ENCODE results near the gene SEMA5A. TPM values are rescaled to one million over a fixed set of nuclear protein-coding genes. Genes with fewer than 3 reads are reported as not detected.

The SEMA5A gene
- total RNA-seq, 1 donor from 2014 or later, result 0.51 TPM

DNA sequence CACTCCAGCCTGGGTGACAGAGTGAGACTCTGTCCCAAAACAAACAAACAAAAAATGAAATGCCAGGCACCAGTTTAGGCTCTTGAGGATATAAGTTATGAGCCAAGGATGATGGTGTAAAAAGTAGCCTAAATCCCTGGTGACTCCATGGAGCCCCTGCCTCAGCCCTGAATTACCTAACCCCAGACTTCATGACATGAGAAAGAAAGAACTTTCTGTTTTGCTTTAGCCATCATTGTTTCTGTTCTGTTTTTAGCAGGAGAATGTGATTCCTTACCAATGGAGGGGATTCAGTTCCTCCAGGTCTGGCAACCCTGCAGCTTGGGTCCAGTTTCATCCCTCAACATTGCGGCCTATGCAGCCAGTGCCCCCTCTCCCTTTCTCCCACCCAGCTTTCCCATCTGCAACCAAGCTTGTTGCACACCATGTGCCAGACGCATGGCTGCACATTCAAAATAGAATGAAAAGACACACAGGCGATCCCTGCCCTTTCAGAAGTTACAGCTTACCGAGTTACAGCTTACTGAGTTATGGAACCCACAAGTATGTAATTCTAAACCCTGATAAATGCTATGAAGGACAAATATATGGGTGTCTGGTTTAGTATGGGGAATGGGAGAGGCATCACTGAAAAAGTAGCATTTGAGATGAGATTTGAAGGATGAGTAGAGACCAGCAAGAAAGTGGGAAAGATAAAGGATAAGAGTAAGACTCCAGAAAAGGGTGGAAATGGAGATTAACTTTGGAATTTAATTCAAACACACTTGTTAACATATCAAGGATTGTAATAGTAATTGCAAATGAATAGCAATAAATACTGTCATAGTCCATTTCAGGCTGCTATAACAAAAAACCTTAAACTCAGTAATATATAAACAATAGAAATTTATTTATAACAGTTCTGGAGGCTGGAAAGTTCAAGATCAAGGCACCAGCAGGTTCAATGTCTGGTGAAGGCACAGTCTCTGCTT is 6.0 kb upstream of the SEMA5A start:
- no peak overlapping the region for H3K27ac Mint-ChIP-seq (ENCODE audit: unreplicated experiment)
- H3K27me3 Mint-ChIP-seq (ENCODE audit: unreplicated experiment), result peaks cover 4% of the 10 kb centered on the region
- H3K36me3 Mint-ChIP-seq (ENCODE audit: unreplicated experiment), result no peaks in the 10 kb centered on the region
- no peaks in the 10 kb centered on the region for H3K9me3 Mint-ChIP-seq (ENCODE audit: unreplicated experiment)
- H3K4me3 Mint-ChIP-seq (ENCODE audit: unreplicated experiment), result no peak overlapping the region
- DNase-seq, result no peak
- TF ChIP-seq, protein P1, sequence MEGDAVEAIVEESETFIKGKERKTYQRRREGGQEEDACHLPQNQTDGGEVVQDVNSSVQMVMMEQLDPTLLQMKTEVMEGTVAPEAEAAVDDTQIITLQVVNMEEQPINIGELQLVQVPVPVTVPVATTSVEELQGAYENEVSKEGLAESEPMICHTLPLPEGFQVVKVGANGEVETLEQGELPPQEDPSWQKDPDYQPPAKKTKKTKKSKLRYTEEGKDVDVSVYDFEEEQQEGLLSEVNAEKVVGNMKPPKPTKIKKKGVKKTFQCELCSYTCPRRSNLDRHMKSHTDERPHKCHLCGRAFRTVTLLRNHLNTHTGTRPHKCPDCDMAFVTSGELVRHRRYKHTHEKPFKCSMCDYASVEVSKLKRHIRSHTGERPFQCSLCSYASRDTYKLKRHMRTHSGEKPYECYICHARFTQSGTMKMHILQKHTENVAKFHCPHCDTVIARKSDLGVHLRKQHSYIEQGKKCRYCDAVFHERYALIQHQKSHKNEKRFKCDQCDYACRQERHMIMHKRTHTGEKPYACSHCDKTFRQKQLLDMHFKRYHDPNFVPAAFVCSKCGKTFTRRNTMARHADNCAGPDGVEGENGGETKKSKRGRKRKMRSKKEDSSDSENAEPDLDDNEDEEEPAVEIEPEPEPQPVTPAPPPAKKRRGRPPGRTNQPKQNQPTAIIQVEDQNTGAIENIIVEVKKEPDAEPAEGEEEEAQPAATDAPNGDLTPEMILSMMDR (IDR thresholded peaks at IDR 0.05; ENCODE audit: partially characterized antibody, unreplicated experiment), result no peak
- H3K4me1 Mint-ChIP-seq (ENCODE audit: low read depth, unreplicated experiment), result no peaks in the 10 kb centered on the region

DNA sequence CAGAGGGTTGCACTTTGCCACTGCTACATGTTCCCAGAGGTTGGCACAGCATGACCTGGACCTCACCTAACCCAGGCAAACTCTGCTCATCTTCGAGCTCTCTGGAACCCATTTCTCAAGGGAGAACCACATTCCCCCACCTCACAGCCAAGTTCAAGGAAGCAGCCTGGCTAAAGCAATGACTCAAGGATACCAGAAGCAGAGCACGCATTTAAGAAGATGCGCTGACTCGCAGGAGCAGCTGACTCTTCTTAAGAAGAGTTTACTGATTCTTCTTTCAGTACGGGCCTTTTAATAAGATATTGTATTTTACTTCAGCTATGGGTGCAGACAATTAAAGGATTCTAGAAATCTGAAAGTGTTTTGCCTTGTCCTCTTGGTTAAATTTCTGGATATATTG is 4.1 kb upstream of the SEMA5A start:
- no peaks in the 10 kb centered on the region for H3K4me1 Mint-ChIP-seq (ENCODE audit: low read depth, unreplicated experiment)
- no peak overlapping the region for H3K27ac Mint-ChIP-seq (ENCODE audit: unreplicated experiment)
- no peak overlapping the region for H3K4me3 Mint-ChIP-seq (ENCODE audit: unreplicated experiment)
- TF ChIP-seq, protein P1 (IDR thresholded peaks at IDR 0.05; ENCODE audit: partially characterized antibody, unreplicated experiment), result no peak
- DNase-seq, result no peak
- H3K27me3 Mint-ChIP-seq (ENCODE audit: unreplicated experiment), result peaks cover 8% of the 10 kb centered on the region
- no peaks in the 10 kb centered on the region for H3K36me3 Mint-ChIP-seq (ENCODE audit: unreplicated experiment)
- H3K9me3 Mint-ChIP-seq (ENCODE audit: unreplicated experiment), result peaks cover 3% of the 10 kb centered on the region

- peaks cover 5% of the 10 kb centered on the region for H3K27me3 Mint-ChIP-seq (ENCODE audit: unreplicated experiment)
- no peak overlapping the region for H3K27ac Mint-ChIP-seq (ENCODE audit: unreplicated experiment)
- TF ChIP-seq, protein P1 (IDR thresholded peaks at IDR 0.05; ENCODE audit: partially characterized antibody, unreplicated experiment), result no peak
Measured at GRCh38 chr5:9547122-9547947, 1.5 kb upstream of the SEMA5A start.

GRCh38 chr5:9545136-9545991 is 511 bp downstream of the SEMA5A start:
- Mint-ChIP-seq H3K36me3 (ENCODE audit: unreplicated experiment) (no peaks in the 10 kb centered on the region), H3K9me3 (ENCODE audit: unreplicated experiment) (peaks cover 3% of the 10 kb centered on the region), H3K4me1 (ENCODE audit: low read depth, unreplicated experiment) (peaks cover 7% of the 10 kb centered on the region), H3K4me3 (ENCODE audit: unreplicated experiment) (peak overlapping the region; percentile 80), H3K27me3 (ENCODE audit: unreplicated experiment) (peaks cover 4% of the 10 kb centered on the region), H3K27ac (ENCODE audit: unreplicated experiment) (no peak overlapping the region)
- DNase-seq, result peak; percentile 26
- TF ChIP-seq, protein P1 (IDR thresholded peaks at IDR 0.05; ENCODE audit: partially characterized antibody, unreplicated experiment), result no peak

More at GRCh38 chr5:9547122-9547947, 1.5 kb upstream of the SEMA5A start:
- Mint-ChIP-seq H3K9me3 (ENCODE audit: unreplicated experiment) (peaks cover 3% of the 10 kb centered on the region), H3K4me3 (ENCODE audit: unreplicated experiment) (no peak overlapping the region), H3K36me3 (ENCODE audit: unreplicated experiment) (no peaks in the 10 kb centered on the region), H3K4me1 (ENCODE audit: low read depth, unreplicated experiment) (peaks cover 7% of the 10 kb centered on the region)
- DNase-seq, result no peak
